Activated naive CD4-positive, alpha-beta T cell (primary cell): ENCODE data around the gene SLC25A26.

Experiments
- DNase-seq, 4 experiments: peaks; one replicate each; lab custom pipeline; 2025; lab: John Stamatoyannopoulos, UW

Gene SLC25A26

DNA sequence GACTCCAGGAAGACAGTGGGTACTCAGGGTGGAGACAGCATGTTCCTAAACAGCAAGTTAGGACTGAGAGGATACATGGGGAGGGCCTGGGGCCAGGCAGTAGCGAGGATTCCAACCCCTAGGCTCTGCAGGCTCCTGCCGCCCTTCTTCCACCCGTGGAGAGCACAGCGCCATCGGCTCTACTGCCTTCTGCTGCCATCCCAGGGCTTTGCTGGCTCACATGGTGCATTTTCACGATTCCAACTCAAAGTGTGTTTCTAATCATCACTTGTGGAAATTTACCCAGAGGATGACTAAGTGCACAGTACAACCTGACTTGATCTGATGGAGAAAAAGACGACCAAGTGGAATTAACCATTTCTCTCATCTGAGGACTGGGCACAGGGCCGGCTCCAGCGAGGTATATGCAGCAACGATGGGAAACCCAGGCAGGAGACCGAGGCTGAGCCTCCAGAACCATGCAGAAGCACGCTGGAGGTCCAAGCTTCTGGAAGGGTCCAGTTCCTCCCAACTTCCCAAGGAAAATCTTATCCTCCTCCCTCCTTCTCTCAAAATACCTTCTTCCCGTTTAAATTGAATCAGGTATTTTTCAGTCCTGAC, 175.5 kb downstream of the SLC25A26 start:
- no peak for DNase-seq

- DNase-seq: no peak
Measured at GRCh38 chr3:66396888-66397287, 176.1 kb downstream of the SLC25A26 start.

DNA sequence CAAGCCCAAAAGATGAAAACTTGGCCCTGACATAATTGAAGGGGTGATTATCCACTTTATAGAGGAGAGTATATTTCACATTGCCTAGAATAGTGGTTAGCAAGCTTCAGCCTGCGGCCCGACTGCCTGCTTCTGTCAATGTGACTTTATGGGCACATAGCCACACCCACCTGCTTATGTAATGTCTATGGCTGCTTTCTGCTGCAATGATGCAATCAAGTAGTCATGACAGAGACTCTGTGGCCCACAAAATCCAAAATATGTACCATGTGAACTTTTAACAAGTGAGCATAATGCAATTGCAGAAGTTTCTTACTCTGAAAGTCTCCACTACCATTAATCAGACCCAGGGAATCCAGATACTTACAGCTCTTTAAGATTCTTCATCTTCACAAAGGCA, 176.9 kb downstream of the SLC25A26 start:
- DNase-seq: no peak

- no peak for DNase-seq
Measured at GRCh38 chr3:66398228-66399025, 177.6 kb downstream of the SLC25A26 start.

DNA sequence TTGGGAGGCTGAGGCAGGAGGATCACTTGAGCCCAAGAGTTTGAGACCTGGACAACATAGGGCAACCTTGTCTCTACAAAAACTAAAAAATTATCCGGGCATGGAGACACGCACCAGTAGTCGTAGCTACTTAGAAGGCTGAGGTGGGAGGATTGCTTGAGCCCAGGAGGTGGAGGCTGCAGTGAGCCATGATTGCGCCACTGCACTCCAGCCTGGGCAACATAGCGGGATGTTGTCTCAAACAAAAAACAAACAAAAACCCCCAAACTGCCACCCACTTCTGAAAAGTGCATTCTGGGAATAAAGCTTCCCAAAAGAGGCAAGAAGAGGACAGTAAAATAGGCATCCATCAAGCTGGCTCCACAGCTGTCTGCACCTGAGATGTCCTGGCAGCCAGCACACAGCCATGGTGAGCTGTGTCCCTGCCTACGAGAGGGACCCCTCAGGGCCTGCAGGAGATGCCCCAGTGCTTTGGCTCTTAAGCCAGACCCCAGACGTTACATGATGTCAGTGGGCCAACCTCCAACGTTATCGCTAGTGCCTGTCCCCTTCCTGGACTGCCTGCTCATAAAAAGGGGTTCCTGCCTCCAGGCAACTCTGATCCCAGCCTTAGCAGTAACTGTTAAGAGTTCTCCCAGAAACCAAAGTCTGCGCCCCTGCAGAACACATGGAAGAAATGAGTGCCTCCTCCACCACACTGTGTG, 178.9 kb downstream of the SLC25A26 start:
- no peak for DNase-seq

DNA sequence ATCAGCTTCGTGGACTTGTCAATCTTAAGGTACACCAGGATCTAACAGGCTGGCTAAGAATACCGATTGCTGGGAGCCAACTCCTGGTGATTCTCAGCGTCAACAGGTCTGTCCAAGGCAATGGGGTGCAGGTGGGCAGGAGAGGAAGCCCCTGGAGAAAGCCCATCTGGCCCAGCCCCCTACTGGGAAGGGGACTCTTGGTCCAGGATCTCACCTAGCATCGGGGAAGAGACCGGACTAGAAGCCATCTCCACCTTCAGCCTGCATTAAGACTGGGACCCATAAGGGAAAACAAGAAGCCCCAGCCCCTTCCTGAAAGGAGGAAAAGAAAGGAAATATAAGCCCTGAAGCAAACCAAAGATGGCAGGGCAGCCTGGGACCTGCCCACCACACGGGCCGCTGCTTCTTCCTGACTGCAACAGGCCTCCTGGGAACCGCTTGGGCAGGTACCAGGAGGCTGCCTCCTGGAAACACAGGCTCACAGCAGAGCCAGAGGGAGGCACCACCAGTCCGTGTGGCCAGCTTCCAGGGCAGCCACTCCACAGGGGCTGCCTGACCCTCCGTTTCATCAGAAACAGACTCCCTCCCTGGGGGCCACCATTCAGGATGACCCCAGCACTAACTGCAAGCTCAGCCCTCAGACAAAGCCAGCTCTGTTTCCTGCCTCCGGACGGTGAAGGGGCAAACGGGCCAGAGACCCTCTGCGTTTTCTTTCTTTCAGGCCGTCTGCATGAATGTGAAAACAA, 179.8 kb downstream of the SLC25A26 start:
- no peak for DNase-seq

DNA sequence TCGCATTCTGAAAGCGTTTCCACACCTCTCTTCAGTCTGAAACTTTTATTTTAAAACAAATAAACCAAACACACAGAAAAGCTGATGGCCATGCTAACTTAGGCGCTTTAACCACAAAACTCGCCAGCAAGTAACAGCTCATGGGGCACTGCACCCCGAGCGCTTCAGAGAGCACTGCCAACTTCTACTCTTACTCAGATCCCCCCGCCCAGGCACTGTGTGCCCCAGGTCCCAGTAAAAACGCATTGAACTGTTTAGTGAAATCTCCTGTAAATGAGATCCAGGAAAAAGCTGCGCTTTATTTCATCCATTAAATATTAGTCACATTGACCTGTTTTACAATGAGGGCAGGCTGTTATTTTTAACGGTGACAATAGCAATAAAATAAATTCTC, 180.4 kb downstream of the SLC25A26 start:
- no peak for DNase-seq

GRCh38 chr3:66401675-66402491, 181.1 kb downstream of the SLC25A26 start:
- DNase-seq: no peak

DNA sequence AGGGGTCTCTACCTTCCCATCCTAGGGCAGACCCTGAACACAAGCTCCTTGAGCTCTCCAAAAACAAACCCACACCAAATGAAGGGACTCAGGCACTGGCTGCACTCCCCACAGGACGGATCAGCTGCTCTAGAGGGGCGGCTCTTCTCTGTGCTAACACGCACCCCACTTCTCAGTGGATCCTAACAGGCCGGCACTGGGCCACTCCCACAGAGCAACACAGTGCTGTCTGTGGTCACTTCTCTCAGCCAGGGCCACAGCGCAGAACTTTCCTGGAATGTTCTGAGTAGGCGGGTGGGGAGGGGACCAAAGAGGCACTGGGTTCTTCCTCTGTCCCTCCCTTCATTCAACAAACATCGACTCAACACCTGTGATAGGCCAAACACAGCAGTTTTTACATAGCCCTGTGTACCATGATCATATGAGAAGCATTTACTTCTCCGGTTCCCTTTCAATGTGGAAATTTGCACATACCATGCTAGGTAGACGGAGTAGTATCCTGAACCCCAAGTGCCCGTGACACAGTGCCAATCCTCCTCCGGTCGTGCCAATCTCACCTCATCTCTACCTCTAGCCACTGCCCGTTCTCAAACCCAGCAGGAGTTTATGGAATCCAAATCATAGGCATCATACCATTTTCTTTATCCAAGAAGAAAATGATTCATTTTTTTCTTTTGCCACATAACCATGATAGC, 181.9 kb downstream of the SLC25A26 start:
- no peak for DNase-seq

DNA sequence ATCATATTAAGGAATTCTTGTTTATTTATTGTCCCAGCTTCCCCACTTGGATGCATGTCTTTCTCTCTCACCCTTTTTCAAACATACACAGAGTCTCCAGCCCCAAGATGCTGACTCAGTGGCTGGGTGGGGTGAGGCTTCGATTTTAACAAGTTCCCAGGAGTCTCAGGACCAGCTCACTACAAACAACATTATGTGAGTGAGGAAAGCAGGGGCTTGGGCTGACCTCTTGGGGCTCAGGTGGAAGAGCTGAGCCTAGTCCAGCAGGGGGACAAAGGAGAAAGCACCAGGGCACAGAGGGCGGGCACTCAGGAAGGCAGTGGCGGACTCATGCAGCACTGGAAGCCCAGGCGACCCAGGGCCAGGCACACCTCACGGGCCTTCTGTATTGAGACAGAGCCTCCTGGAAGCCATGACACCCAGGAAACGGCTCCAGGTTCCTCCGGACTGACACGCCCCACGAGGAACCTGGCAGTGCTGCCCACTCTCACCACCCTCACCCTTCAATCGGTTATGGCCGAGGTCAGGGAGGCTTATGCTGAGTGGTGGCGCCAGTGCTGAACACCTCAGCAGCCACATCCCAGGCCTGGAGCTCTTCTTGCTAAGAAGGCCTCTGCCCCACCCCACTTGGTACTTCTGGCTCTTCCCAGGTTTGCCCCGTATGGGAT, 182.7 kb downstream of the SLC25A26 start:
- no peak for DNase-seq

DNA sequence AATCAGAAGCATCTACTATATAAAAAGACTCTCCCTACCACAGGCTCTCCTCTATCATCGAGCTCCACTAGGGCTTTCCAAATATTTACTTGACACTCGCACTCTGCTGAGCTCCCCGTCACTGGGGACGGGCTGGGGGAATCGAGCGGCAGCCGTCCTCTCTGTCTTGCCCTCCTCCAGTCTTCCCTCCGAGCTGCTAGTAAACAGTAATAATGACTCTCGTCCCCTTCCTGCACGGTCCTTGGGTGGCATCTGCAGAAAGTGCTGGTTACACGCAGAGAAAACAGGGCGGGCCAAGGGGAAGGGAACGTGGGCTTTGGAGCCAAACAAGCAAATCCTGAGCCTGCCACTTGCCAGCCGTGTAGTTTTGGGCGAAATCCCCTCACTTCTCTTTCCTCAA, 183.4 kb downstream of the SLC25A26 start:
- DNase-seq: no peak

GRCh38 chr3:66404903-66405700, 184.3 kb downstream of the SLC25A26 start:
- DNase-seq: no peak

DNA sequence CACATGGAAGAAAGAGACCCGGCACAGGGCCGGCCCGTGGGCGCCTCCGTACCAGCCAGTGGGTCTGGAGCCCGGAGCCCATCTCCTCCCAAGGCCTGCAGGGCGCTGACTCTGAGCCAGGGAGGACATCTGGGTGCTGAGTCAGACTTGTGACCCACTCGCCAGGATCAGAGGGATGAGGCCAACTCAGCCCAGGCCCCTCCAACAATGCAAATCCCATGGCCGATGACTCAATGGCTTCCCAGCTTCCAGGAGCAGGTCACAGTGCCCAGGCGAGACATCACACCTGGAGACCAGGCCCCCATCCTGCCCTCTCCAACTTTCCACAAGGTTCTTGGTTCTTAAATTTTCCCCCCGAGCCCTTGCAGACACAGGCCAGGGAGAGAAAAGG, 184.9 kb downstream of the SLC25A26 start:
- no peak for DNase-seq

DNA sequence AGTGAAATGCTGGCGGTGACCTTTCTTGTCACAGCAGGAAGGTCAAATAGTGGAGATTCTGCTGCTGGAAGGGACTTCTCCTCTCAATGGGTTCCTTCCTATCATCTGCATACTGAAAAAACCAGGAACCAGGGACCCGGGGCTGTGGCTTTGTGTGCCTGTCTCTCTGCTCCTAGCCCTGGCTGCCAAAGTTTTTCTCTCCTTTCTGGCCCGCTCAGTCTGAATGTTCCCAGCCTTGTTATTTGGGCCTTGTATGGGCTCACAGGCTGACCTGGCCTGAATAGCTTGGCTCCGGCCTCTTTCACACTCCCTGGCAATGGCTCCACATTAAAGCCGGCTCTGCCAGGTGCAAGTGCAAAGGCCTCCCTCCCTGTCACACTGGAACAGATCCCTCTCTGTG, 185.4 kb downstream of the SLC25A26 start:
- no peak for DNase-seq

DNA sequence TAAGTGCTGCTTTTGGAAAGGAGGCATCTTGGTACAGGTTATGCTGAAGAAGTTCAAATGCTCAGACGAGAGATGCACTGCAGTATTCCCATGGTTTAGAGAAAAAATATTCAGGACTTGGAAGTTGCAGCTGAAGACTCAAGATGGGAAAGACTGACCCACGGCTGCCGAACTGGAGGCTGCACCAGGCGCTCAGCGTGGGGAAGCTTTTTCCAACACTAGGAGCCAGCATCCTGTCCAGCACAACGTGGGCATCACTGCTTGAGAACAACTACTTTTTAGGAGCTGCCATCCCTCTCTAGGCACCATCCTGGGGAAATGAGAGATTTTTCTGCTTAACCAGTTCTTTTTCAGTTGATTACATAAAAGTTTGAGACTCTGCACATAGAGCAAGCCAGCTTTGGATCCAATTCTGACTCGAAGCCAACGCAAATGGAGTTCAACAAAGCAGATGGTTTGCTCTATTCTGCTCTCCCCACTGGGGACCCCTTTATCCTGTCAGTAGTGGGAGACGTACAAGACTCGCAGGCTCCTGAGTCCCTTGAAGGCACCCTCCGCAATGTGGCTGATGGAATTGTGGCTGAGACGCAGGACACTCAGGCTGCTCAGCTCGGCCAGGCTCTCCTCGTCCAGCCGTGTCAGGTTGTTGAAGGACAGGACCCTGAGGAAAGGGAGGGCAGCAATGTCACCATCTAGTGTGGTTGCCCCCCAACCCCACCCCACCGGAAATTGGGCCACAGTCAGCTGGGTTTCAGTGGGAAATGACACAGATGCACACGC, 186.2 kb downstream of the SLC25A26 start:
- DNase-seq: no peak

GRCh38 chr3:66407611-66408218, 186.9 kb downstream of the SLC25A26 start:
- peak; percentile 40 to 66 (median 58) for DNase-seq

DNA sequence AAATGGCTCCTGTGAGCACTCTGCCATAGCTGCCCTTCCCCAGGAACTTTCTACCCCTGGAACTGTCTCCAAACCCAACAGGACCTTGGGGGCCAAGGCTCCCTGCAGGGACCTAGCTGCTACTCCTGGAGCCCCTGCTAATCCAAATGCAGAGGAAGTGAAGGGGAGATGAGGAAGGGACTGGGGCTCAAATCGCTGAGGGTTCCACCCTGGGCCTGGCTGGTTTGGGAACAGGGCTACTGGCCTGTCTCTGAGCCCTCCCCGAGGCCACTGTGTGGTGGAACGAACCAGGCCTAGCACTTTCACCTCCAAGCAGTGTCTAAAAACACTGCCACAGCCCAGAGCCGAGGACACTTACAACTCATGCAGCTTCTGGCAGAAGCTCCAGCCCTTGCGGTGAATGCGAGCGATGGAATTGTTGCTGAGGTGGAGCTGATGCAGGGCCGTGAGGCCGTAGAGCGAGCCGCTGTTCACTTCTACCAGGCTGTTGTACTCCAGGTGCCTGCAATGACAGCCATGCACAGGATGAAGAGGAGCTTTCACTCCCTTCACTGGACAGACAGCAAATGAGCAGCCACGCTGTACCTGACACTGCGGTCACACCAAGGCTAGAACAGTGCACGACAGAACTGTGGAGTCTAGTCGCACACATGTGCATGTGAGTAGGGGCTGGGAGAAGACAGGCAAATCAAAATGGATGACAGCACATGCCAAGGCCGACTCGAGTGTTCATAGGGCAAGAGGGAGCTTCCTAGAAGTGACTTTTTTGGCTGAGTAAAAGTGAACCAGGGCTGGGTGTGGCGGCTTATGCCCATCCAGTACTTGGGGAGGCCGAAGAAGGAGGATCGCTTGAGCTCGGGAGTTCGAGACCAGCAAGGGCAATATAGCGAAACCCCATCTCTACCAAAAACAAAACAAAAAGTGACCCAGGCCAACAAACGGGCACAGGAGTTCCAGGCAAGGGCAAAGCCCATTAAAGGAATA, 189.3 kb downstream of the SLC25A26 start:
- DNase-seq: no peak
